A549 (cell line): ENCODE measurements around the gene C11orf21. TPM values are rescaled to one million over a fixed set of nuclear protein-coding genes. Genes with fewer than 3 reads are reported as not detected.

Experiments used
- ATAC-seq, 2 experiments: fragments of 200-7000 bp in 1 of 2; fragments of >200 bp in 1 of 2; cut with Nextera tagmentation in 1 of 2; cut with Tn5 transposase in 1 of 2; 3 replicates each; pipeline versions ENCODE4 v1.8.0 to v1.9.1; 2018 to 2020; ENCODE audit warnings: mild to moderate bottlenecking in 1 of 2, moderate library complexity in 1 of 2
- CTCF ChIA-PET: fragments of 300-600 bp; sonication (Branson Sonifier 250); formaldehyde crosslinking; extraction: SDS; loops from one replicate; lab custom pipeline; 2021; ENCODE audit warnings: antibody characterized with exemption, inconsistent platforms; lab: Yijun Ruan, JAX
- POLR2A ChIA-PET: fragments of 350-600 bp; formaldehyde crosslinking; extraction: SDS; loops from one replicate; lab custom pipeline; 2021; ENCODE audit warnings: antibody characterized with exemption, inconsistent platforms; lab: Yijun Ruan, JAX
- DNase-seq, 2 experiments: peaks; one replicate each; pipeline versions ENCODE4 v3.0.0 to v3.0.0-alpha.2; 2011 to 2016; ENCODE audit warnings: low read depth in 1 of 2, low spot score in 1 of 2
- FAIRE-seq: peaks from 2 replicates; lab custom pipeline; 2011; peaks lifted over from hg19 to GRCh38; lab: Jason Lieb, UNC
- H3K27ac ChIP-seq, 2 experiments: fragments of >200 bp; sonication (Bioruptor Twin); formaldehyde crosslinking; 3 replicates each; pipeline ENCODE4 v1.5.1; 2016 to 2017
- H3K4me1 ChIP-seq: fragments of >200 bp; sonication (Bioruptor Twin); formaldehyde crosslinking; 3 replicates; pipeline ENCODE4 v1.6.1; 2016
- H3K4me2 ChIP-seq: fragments of >200 bp; sonication (Bioruptor Twin); formaldehyde crosslinking; 3 replicates; pipeline ENCODE4 v1.6.1; 2016
- H3K4me3 ChIP-seq: fragments of >200 bp; sonication (Bioruptor Twin); formaldehyde crosslinking; 3 replicates; pipeline ENCODE4 v1.5.1; 2016
- H3K9me3 ChIP-seq: fragments of >200 bp; sonication (Bioruptor Twin); formaldehyde crosslinking; 3 replicates; pipeline ENCODE4 v1.6.1; 2016
- CBX8 ChIP-seq: fragments of 200-600 bp; sonication (generic); IDR thresholded peaks from 2 replicates; pipeline ENCODE4 v1.6.1; 2016
- CEBPB ChIP-seq, 2 experiments: fragments of >200 bp in 1 of 2; sonication (Bioruptor Twin) in 1 of 2; formaldehyde crosslinking in 1 of 2; IDR thresholded peaks; 2 replicates each; pipeline ENCODE4 v1.6.1; 2012 to 2016
- CHD2 ChIP-seq: fragments of 150-350 bp; IDR thresholded peaks from 2 replicates; pipeline ENCODE4 v1.6.1; 2014; ENCODE audit warnings: low read length; ENCODE audit not compliant: partially characterized antibody
- CHD4 ChIP-seq: fragments of 200-600 bp; sonication (generic); IDR thresholded peaks from 2 replicates; pipeline ENCODE4 v1.6.1; 2016; ENCODE audit warnings: antibody characterized with exemption, mild to moderate bottlenecking, borderline replicate concordance
- EHMT2 ChIP-seq: fragments of 200-600 bp; sonication (generic); IDR thresholded peaks from 2 replicates; pipeline ENCODE4 v1.6.1; 2016; ENCODE audit warnings: antibody characterized with exemption, low read depth, mild to moderate bottlenecking, moderate library complexity
- EP300 ChIP-seq, 2 experiments: fragments of >200 bp; sonication (Bioruptor Twin); formaldehyde crosslinking; IDR thresholded peaks; 2 replicates in 1 of 2; 3 replicates in 1 of 2; pipeline ENCODE4 v1.6.1; 2016 to 2017
- ESRRA ChIP-seq: fragments of 150-350 bp; IDR thresholded peaks from 2 replicates; pipeline ENCODE4 v1.6.1; 2014; ENCODE audit warnings: mild to moderate bottlenecking, low read length, borderline replicate concordance
- FOSB ChIP-seq: fragments of 250-450 bp; sonication (Bioruptor Pico); IDR thresholded peaks from 2 replicates; pipeline ENCODE4 v1.5.0; 2020; ENCODE audit warnings: mild to moderate bottlenecking, moderate library complexity
- FOSL2 ChIP-seq, 2 experiments: fragments of 450-650 bp in 1 of 2; fragments of >200 bp in 1 of 2; sonication (Bioruptor Twin) in 1 of 2; formaldehyde crosslinking; IDR thresholded peaks; 2 replicates each; pipeline versions ENCODE4 v1.5.0 to v1.6.1; 2016 to 2020; ENCODE audit warnings: mild to moderate bottlenecking in 1 of 2, moderate library complexity in 1 of 2
- GATA3 ChIP-seq: IDR thresholded peaks from 2 replicates; pipeline ENCODE4 v1.6.1; 2012; ENCODE audit warnings: borderline replicate concordance
- HDAC2 ChIP-seq: fragments of 200-600 bp; sonication (generic); IDR thresholded peaks from 2 replicates; pipeline ENCODE4 v1.6.1; 2016
- HOXA7 ChIP-seq: fragments of 250-450 bp; sonication (Bioruptor Pico); IDR thresholded peaks from 2 replicates; pipeline ENCODE4 v1.5.0; 2020; ENCODE audit warnings: mild to moderate bottlenecking, moderate library complexity
- JUN ChIP-seq, 2 experiments: fragments of >200 bp; sonication (Bioruptor Twin); formaldehyde crosslinking; IDR thresholded peaks; 2 replicates in 1 of 2; 3 replicates in 1 of 2; pipeline ENCODE4 v1.6.1; 2016 to 2017
- JUNB ChIP-seq: fragments of >200 bp; sonication (Bioruptor Twin); formaldehyde crosslinking; IDR thresholded peaks from 2 replicates; pipeline ENCODE4 v1.6.1; 2016
- KDM1A ChIP-seq: fragments of 200-600 bp; sonication (generic); IDR thresholded peaks from 2 replicates; pipeline ENCODE4 v1.6.1; 2016; ENCODE audit warnings: low read depth, mild to moderate bottlenecking
- POLR2A ChIP-seq: IDR thresholded peaks from 2 replicates; pipeline ENCODE4 v1.6.1; 2012; ENCODE audit warnings: mild to moderate bottlenecking, low read length
- RCOR1 ChIP-seq: fragments of 150-350 bp; IDR thresholded peaks from 2 replicates; pipeline ENCODE4 v1.6.1; 2014; ENCODE audit warnings: antibody characterized with exemption, low read length, low read depth
- SREBF2 ChIP-seq: fragments of 450-650 bp; IDR thresholded peaks from 2 replicates; pipeline ENCODE4 v1.6.1; 2014; ENCODE audit warnings: mild to moderate bottlenecking, moderate library complexity
- ZNF302 ChIP-seq: fragments of 250-450 bp; sonication (Bioruptor Pico); IDR thresholded peaks from 2 replicates; pipeline ENCODE4 v1.9.0; 2021; ENCODE audit warnings: inconsistent platforms, mild to moderate bottlenecking, moderate library complexity
- ZSCAN20 ChIP-seq: fragments of 250-450 bp; sonication (Bioruptor Pico); IDR thresholded peaks from 2 replicates; pipeline ENCODE4 v1.8.0; 2022; ENCODE audit warnings: mild to moderate bottlenecking, moderate library complexity
- WGBS: methylation state at CpG from one replicate; pipeline ENCODE4 v1.1.6; 2017; ENCODE audit errors: missing lambda C conversion rate; 5-methylcytosine and 5-hydroxymethylcytosine counted together
- polyA plus RNA-seq, 4 experiments: library from polyadenylated mRNA; depleted of rRNA in 3 of 4; stranded (reverse); fragments of >200 nt; fragmentation: RNase III in 1 of 4; extraction: RNeasy Plus Mini Kit Qiagen cat#74134 plus additional on column Dnase treatment in 1 of 4; gene quantifications; 2 replicates in 3 of 4; 3 replicates in 1 of 4; pipeline ENCODE4 v1.2.3, GENCODE V29; 2011 to 2017
- TF ChIP-seq, protein P1 (sequence below): IDR thresholded peaks from 2 replicates; pipeline ENCODE4 v1.6.1; 2012; ENCODE audit warnings: low read depth, borderline replicate concordance
- TF ChIP-seq, protein P2 (sequence below): fragments of >200 bp; sonication (Bioruptor Twin); formaldehyde crosslinking; IDR thresholded peaks from 3 replicates; pipeline ENCODE4 v1.5.1; 2016
- TF ChIP-seq, protein P3 (sequence below): fragments of 250-450 bp; sonication (Bioruptor Pico); IDR thresholded peaks from 2 replicates; pipeline ENCODE4 v1.5.0; 2021; ENCODE audit warnings: mild to moderate bottlenecking, moderate library complexity, borderline replicate concordance
- TF ChIP-seq, protein P4 (sequence below): fragments of >200 bp; sonication (Bioruptor Twin); formaldehyde crosslinking; IDR thresholded peaks from 2 replicates; pipeline ENCODE4 v1.6.1; 2016
- TF ChIP-seq, protein P5 (sequence below): fragments of 150-350 bp; IDR thresholded peaks from 2 replicates; pipeline ENCODE4 v1.6.1; 2014; ENCODE audit warnings: low read depth, mild to moderate bottlenecking, low read length

The C11orf21 gene
- polyA plus RNA-seq, 2 of the 4 experiments (the other 2 are of a cell fraction) = not detected

DNA sequence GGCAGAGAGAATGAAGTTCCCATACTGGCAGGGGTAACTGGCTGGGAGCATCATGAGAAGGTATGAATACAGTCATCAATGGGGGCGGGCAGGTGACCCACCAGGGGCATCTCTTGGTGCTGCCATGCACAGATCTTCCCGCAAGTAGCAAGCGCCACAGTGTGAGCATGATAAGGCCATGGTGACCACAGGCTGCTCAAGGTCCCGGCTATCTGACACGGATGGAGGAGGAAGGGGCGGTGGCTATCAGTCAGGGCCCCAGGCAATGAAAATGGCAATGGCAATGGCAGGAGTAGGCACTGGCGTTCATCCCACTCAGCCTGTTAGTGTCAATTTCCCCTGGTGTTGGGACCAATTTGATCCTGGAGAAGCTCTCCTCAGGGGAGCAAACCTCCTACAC lies 53.0 kb downstream of the C11orf21 start:
- POLR2A ChIA-PET = no interaction called here
- no peak for ATAC-seq
- 65% methylated on average over 6 of the region's 7 CpGs for WGBS
- H3K4me3 ChIP-seq = no peak overlapping the region
- H3K9me3 ChIP-seq = no peaks in the 10 kb centered on the region
- H3K4me2 ChIP-seq = no peak overlapping the region
- CTCF ChIA-PET = interaction anchor here (0.6 to 2.1 kb wide), 5 partner anchors 54 to 464 kb away, joined by 3 to 8 read pairs (median 4); no protein-coding TSS in a partner anchor
- no peaks in the 10 kb centered on the region for H3K4me1 ChIP-seq
- TF ChIP-seq POLR2A = no peak
- no peak for TF ChIP-seq FOSB
- TF ChIP-seq EP300 (IDR thresholded peaks at IDR 0.05) = no peak
- no peak for TF ChIP-seq CBX8
- TF ChIP-seq, protein P1, sequence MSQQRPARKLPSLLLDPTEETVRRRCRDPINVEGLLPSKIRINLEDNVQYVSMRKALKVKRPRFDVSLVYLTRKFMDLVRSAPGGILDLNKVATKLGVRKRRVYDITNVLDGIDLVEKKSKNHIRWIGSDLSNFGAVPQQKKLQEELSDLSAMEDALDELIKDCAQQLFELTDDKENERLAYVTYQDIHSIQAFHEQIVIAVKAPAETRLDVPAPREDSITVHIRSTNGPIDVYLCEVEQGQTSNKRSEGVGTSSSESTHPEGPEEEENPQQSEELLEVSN = no peak
- no peak for TF ChIP-seq KDM1A
- no peak for TF ChIP-seq CHD4
- TF ChIP-seq JUN (IDR thresholded peaks at IDR 0.05) = no peak
- TF ChIP-seq, protein P2, sequence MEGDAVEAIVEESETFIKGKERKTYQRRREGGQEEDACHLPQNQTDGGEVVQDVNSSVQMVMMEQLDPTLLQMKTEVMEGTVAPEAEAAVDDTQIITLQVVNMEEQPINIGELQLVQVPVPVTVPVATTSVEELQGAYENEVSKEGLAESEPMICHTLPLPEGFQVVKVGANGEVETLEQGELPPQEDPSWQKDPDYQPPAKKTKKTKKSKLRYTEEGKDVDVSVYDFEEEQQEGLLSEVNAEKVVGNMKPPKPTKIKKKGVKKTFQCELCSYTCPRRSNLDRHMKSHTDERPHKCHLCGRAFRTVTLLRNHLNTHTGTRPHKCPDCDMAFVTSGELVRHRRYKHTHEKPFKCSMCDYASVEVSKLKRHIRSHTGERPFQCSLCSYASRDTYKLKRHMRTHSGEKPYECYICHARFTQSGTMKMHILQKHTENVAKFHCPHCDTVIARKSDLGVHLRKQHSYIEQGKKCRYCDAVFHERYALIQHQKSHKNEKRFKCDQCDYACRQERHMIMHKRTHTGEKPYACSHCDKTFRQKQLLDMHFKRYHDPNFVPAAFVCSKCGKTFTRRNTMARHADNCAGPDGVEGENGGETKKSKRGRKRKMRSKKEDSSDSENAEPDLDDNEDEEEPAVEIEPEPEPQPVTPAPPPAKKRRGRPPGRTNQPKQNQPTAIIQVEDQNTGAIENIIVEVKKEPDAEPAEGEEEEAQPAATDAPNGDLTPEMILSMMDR = no peak
- no peak overlapping the region for H3K27ac ChIP-seq
- DNase-seq = no peak
- FAIRE-seq = no peak

DNA sequence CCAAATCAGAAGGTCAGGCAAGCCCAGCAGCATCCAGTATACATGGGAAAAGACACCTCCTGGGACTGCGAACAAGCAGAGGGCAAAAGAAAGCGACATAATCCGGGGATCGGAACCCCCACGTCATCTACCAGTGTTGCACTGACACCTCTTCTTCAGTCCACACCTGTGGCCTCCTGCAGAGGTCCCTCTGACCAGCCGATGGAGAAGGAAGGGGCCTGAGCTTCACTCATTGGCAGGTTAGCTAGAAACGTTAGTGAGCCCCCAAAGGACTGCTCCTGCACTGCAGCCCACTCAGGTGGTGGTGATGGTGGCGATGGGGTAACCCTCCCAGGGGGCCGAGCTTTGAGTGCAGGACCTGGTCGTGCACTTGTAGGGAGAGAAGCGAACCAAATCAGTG lies 53.5 kb downstream of the C11orf21 start:
- WGBS = 56% methylated on average over 10 of the region's 11 CpGs
- TF ChIP-seq HOXA7 (CRISPR knock-in tag) (no peak), GATA3 (no peak), CEBPB (IDR thresholded peaks at IDR 0.05) (no peak), HDAC2 (no peak), JUN (IDR thresholded peaks at IDR 0.05) (no peak), CHD2 (no peak), ZNF302 (no peak), SREBF2 (no peak), EP300 (IDR thresholded peaks at IDR 0.05) (no peak), EHMT2 (no peak), JUNB (no peak), RCOR1 (no peak), ESRRA (no peak), ZSCAN20 (no peak), FOSL2 (IDR thresholded peaks at IDR 0.05) (no peak), FOSL2 (CRISPR knock-in tag; IDR thresholded peaks at IDR 0.05) (no peak)
- TF ChIP-seq, protein P3, sequence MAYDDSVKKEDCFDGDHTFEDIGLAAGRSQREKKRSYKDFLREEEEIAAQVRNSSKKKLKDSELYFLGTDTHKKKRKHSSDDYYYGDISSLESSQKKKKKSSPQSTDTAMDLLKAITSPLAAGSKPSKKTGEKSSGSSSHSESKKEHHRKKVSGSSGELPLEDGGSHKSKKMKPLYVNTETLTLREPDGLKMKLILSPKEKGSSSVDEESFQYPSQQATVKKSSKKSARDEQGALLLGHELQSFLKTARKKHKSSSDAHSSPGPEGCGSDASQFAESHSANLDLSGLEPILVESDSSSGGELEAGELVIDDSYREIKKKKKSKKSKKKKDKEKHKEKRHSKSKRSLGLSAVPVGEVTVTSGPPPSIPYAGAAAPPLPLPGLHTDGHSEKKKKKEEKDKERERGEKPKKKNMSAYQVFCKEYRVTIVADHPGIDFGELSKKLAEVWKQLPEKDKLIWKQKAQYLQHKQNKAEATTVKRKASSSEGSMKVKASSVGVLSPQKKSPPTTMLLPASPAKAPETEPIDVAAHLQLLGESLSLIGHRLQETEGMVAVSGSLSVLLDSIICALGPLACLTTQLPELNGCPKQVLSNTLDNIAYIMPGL (CRISPR knock-in tag) = no peak
- TF ChIP-seq, protein P4, sequence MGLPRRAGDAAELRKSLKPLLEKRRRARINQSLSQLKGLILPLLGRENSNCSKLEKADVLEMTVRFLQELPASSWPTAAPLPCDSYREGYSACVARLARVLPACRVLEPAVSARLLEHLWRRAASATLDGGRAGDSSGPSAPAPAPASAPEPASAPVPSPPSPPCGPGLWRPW = no peak
- TF ChIP-seq, protein P5, sequence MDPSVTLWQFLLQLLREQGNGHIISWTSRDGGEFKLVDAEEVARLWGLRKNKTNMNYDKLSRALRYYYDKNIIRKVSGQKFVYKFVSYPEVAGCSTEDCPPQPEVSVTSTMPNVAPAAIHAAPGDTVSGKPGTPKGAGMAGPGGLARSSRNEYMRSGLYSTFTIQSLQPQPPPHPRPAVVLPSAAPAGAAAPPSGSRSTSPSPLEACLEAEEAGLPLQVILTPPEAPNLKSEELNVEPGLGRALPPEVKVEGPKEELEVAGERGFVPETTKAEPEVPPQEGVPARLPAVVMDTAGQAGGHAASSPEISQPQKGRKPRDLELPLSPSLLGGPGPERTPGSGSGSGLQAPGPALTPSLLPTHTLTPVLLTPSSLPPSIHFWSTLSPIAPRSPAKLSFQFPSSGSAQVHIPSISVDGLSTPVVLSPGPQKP = no peak
- TF ChIP-seq, protein P2 = no peak
- Histone ChIP-seq H3K4me3 (no peak overlapping the region), H3K4me2 (no peak overlapping the region), H3K9me3 (no peaks in the 10 kb centered on the region), H3K4me1 (no peaks in the 10 kb centered on the region), H3K27ac (no peak overlapping the region)
- ATAC-seq (no peak), DNase-seq (no peak), FAIRE-seq (no peak)
- ChIA-PET CTCF (interaction anchor here (1.2 to 2.1 kb wide), 2 partner anchors 62 to 172 kb away, joined by 3 to 8 read pairs; no protein-coding TSS in a partner anchor), POLR2A (no interaction called here)
